Forelimb muscle (tissue), 1 donor: ENCODE data around the gene TUSC2. TPM values are rescaled to one million over a fixed set of nuclear protein-coding genes. Genes with fewer than 3 reads are reported as not detected.
"Not testable (repeated sequence)": the region's sequence is repeated elsewhere in the genome, so short reads cannot be mapped to it uniquely, and the experiment has no call there.

Experiments used
- DNase-seq: peaks from one replicate; pipeline ENCODE4 v3.0.0-alpha.2; 2013; ENCODE audit warnings: low read depth
- polyA plus RNA-seq: library from polyadenylated mRNA; unstranded; fragments of 120-200 nt; gene quantifications from one replicate; pipeline ENCODE4 v1.2.1, GENCODE V29; 2013; ENCODE audit not compliant: insufficient read length

TUSC2 gene
- polyA plus RNA-seq, 1 donor: 16.4 TPM

DNA sequence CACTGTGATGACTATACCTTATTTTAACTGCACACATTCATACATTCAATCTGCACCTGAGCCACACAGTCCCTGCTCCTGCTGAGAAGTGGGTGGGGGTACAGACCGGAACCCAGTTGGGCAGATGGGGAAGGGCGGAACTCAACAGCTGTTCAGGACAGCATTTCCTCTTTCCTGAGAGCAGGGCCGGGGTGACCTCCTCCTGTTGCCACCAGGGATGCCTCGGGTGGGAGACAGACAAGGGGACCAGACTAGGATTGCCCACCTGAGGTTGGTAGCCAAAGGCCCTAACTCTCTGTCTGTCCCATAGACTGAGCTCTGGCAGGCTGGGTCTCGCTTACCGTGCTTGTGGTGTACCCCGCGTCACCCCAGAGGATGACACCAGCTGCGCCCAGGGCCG is 9.4 kb downstream of the TUSC2 start:
- no peak for DNase-seq

DNA sequence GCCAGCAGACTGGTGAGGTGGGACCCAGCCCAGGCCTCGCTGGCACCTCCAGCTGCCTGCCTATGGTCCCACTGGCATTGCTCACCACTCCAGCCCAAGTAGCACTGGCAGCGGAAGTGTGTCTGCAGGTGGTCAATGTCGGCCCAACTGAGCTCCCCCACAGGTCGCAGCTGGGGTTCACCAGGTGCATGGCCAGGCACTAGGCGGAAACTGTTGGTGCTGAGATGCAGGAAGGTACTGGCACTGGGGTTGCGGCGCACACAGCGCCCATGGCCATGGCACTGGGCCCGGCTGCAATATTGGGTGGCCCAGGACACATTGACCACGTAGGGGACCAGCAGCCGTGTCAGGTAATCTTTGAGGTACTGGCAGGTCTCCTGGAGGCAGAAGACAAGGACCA is 9.9 kb downstream of the TUSC2 start:
- no peak for DNase-seq

DNA sequence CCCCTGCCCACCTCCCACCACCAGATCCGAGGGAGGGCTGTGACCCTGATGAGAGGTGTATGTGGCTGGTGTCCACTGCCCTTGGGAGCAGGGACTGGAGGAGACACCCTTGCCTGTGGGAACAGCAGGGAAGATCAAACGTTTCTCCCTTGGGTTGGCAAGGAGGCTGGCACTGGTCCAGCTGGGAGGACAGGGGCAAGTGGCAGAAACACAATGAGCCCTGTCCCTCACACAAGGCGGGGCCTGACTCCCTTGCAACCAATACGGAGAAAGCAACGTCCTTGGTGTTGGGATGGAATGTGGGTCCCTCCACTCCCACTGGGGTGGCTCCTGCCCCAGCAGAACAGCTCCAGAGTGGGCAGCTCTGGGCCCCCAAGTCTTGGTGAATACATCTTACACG is 10.7 kb downstream of the TUSC2 start:
- DNase-seq: no peak

- DNase-seq: no peak
These were observed 11.3 kb downstream of the TUSC2 start for GRCh38 chr3:50316657-50317242.

DNA sequence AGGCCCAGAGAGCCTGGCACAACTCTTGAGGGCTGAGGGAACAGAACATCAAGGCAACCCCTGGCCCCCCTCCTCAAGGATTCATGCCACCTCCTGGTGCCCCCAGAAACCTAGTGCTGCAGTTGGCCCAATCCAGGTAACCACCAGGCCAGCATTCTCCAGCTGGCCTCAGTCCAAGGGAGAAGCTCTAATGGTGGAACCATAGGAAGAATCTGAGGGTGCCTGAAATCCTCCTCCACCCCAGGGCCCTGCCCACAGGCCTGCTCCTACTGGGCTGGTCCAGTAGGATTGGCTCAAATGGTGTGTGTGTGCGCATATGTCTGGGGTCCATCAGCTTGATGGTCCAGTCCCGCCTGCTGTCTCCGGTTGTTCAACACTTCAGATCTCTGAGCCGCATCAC is 13.2 kb downstream of the TUSC2 start:
- no peak for DNase-seq

DNA sequence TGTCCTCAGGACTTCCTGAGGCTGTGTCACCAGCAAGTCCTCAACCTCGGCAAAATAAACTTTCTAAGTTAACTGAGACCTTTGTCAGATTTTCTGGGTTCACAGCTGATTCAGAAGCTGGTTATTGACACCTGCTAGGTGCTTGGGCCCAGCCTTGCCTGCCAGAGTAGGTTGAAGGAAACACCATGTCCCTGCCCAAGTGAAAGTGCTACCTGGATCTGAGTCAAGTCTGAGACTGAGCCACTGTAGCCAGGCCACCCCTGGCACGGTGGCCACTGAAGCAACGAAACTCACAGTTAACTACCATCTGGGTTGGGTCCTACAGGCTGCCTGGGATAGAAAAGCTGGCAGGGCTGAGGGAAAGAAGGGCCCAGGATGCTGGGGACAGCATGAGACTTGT is 13.7 kb downstream of the TUSC2 start:
- DNase-seq: no peak

DNA sequence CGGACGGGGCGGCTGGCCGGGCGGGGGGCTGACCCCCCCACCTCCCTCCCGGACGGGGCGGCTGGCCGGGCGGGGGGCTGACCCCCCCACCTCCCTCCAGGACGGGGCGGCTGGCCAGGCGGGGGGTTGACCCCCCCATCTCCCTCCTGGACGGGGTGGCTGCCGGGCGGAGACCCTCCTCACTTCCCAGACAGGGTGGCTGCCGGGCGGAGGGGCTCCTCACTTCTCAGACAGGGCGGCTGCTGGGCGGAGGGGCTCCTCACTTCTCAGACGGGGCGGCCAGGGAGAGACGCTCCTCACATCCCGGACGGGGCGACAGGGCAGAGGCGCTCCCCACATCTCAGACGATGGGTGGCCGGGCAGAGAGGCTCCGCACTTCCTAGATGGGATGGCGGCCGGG is 16.0 kb downstream of the TUSC2 start:
- not testable (repeated sequence) for DNase-seq

GRCh38 chr3:50304601-50305000 is 23.4 kb downstream of the TUSC2 start:
- DNase-seq: no peak

DNA sequence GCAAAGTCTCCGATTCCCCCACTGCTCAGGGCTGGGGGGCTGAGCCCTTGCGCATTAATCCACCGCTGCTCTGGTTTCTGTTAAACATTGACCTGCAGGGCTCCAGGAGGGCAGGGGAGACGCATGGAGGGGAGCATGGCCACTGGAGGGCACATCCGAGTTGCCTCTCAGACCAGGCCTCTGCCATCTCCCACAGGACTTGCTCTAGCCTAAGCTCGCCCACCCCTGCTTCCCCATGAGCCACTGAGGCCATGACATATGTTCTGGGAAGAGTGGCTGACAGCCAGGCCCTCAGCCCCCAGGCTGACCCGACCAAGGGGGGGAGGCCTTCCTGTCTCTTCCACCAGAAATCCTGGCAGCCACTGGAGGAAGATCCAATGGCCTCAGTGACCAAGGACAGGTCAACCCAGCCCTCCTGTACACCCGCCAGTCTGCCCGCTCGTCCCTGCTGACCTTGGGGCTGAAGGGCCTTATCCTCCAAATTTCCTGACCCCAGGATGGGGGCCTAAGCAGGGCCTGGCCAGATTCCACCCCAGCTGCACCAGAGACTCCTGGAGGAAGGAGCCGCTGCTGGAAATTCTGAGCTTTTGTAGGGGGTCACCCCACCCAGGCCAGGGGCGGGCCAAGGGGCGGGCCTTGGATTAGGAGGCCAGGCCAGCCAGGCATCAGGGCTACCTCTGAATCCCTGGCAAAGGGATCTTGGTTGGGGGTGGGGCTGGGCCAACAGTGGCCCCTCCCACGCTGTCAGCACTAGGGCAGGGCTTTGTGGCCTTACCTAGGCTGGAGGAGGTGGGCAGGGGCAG is 24.8 kb downstream of the TUSC2 start, which contains the start of gene HYAL1:
TSS of gene HYAL1 (minus strand) at position 562 of the 803 bp plus-strand sequence. CDS start 618 bp downstream, outside the sequence.
- DNase-seq: no peak

GRCh38 chr3:50302095-50303012 is 25.7 kb downstream of the TUSC2 start:
- no peak for DNase-seq

DNA sequence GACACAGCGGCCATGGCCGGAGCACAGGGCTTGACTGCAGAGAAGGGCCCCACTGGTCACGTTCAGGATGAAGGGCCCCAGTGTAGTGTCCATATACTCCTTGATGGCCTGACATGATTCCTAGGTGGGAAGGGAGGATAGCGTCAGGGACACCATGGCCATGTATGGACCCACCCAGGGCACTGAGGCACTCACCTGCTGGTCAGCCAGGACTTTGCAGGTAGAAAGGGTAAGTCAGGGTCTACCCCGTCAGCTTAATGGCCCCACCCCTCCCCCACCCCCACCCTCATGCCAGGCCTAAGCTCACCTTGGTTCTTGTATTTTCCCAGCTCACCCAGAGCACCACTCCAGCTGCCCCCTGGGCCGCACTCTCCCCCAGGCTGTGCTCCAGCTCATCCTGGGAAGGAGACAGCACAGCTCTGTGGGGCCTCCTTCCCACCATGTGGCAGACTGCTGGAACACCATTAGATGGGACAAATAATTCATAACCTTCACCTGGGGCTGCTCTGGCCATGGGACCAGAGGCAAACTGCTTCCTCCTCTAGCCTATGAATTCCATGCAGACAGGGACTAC is 27.3 kb downstream of the TUSC2 start:
- DNase-seq: no peak

DNA sequence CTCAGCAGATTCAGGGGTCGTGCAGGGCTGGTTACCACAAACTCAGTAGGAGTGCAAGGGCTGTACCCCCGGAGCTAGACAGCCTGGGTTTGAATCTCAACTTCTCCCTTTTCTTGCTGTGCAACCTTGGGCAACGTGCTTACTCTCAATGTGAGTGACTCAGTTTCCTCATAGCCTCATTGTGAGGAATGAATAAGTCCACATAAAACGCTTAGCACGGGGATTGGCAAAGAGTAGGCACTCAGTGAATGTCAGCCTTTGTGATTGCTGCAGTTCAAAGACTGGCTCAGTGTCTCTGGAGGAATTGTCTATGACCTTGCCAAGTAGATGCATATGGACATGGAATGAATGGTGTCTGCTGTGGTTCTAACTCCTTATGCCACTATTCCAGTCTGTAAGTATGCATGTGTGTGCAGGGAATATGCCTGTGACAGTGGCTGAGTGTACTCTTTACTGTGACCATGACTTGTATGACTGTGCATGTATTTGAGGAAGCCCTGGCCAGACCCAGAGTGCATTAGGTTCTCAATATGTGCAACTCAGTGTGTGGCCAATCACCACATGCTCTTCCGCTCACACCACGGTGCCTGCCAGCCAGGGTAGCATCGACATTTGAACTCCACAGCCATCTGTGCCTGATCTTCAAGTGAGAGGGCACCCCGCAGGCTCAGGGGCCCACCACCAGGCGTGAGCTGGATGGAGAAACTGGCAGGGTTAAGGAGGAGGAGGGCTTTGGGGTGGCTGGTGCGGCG is 27.9 kb downstream of the TUSC2 start:
- no peak for DNase-seq

- DNase-seq: no peak
These were observed 28.4 kb downstream of the TUSC2 start for GRCh38 chr3:50299638-50299928.

GRCh38 chr3:50298836-50299637 is 29.0 kb downstream of the TUSC2 start, which contains the start of the genes HYAL3 and NAA80:
TSS of gene HYAL3 (minus strand) at chr3:50299405. CDS start at chr3:50295602, 3,803 bp downstream.
TSS of gene NAA80 (minus strand) at chr3:50299405. CDS start at chr3:50297463, 1,942 bp downstream.
- DNase-seq: peak; percentile 96

DNA sequence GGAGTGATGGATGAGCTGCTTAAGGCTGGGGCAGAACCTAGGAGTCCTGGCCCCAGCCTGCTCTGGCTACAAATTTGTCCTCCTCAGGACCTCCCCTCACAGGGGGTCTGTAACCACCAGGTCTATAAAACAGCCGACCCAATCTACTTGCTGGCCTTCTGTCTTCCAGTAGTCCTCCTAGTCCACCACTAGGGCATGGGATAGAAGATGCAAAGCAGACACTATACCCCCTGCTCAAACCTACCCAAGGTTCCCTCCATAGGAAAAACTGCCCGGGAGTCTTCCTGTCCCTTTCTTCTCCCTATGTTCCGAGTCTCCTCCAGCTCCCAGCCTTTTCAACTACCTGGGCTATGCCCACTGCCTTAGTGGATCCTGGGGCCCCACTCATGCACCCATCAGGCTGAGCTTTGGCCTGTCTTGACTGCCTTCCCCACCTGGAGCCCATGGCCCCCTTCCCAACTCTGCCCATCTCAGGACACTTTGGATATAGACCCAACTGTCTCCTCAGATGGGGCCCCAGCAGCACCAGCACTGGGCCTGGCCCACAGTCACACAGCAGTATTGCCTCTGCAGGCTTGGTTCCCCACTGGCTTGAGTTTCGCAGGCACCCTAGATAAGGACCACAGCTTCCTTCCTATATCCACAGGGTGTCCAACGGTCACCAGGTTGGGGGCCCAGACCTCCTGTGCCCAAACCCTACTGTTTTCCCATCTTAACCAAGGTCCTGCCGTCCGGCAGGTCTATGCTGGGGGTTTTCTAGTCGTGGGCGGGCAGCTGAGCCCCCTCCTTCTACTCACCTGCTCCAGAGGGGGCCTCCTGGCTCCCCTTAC is 29.9 kb downstream of the TUSC2 start:
- no peak for DNase-seq

- no peak for DNase-seq
These were observed 30.6 kb downstream of the TUSC2 start for GRCh38 chr3:50297384-50297775.

- no peak for DNase-seq
These were observed 31.2 kb downstream of the TUSC2 start for GRCh38 chr3:50296721-50297383.

GRCh38 chr3:50295553-50296431 is 32.2 kb downstream of the TUSC2 start:
- no peak for DNase-seq
